Measurements from ENCODE around the gene RABGAP1L.
"Not testable (repeated sequence)": the region's sequence is repeated elsewhere in the genome, so short reads cannot be mapped to it uniquely, and the experiment has no call there.

The RABGAP1L gene

DNA sequence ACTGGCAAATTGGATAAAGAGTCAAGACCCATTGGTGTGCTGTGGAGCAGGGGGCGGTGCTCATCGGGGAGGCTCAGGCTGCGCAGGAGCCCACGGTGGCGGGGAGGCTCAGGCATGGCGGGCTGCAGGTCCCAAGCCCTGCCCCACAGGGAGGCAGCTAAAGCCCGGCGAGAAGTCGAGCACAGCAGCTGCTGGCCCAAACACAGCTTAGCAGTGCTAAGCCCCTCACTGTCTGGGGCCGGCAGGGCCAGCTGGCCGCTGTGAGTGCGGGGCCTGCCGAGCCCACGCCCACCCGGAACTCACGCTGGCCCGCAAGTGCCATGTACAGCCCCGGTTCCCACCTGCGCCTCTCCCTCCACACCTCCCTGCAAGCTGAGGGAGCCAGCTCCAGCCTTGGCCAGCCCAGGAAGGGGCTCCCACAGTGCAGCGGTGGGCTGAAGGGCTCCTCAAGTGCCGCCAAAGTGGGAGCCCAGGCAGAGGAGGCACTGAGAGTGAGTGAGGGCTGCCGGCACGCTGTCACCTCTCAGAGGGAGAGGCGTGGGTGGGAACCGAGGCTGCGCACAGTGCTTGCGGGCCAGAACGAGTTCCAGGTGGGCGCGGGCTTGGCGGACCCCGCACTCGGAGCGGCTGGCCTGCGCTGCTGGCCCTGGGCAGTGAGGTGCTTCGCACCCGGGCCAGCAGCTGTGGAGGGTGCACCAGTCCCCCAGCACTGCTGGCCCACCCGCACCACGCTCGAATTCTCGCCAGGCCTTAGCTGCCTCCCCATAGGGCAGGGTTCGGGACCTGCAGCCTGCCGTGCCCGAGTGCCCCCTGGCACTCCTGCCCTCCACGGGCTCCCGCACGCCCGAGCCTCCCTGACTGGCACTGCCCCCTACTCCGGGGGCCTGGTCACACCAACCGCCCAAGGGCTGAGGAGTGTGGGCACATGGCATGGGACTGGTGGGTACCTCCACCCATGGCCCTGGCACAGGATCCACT lies 551.8 kb downstream of the RABGAP1L start:
- DNase-seq (ENCODE audit: low spot score): no peak

DNA sequence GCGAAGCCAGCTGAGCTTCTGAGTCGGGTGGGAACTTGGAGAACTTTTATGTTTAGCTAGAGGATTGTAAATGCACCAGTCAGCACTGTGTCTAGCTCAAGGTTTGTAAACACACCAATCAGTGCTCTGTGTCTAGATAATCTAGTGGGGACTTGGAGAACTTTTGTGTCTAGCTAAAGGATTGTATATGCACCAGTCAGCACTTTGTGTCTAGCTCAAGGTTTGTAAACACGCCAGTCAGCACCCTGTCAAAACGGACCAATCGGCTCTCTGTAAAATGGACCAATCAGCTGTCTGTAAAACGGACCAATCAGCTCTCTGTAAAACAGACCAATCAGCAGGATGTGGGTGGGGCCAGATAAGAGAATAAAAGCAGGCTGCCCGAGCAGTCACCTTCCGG lies 552.5 kb downstream of the RABGAP1L start:
- not testable (repeated sequence) for DNase-seq (ENCODE audit: low spot score)

DNA sequence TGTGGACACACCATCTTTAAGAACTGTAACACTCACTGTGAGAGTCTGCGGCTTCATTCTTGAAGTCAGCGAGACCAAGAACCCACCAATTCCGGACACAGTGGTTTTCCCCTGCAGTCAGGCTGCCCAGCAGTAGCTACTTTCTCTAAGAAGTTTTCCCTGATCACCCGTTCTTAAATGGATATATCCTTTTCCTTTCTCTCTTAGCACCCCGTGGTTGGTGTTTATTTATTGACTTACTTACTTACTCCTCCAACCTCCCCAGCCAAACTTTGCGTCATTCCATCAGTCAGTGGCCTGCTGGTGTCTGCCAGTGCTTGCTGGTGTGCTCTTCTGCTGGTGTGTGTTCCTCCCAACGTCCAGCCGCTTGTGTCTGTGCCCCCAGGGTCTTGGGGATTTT lies 553.2 kb downstream of the RABGAP1L start:
- no peak for DNase-seq (ENCODE audit: low spot score)

DNA sequence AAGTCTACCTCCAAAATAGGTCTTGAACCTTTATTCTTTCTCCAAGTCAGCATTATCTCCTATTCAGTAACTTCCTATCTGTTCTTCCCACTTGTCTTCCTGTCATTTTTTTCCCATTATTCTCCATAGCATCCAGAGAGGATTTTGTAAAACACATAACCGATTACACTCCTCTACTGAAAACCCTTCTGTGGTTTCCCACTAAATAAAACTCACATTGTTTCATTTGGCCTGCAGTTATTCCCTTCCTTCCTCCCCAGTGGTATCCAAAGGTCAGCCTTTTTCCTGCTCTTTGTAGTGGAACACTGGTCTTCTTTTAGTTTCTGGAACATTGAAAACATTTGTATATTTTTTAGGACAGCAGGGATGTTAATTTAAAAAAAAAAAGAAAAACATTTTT lies 554.5 kb downstream of the RABGAP1L start:
- DNase-seq (ENCODE audit: low spot score): no peak

DNA sequence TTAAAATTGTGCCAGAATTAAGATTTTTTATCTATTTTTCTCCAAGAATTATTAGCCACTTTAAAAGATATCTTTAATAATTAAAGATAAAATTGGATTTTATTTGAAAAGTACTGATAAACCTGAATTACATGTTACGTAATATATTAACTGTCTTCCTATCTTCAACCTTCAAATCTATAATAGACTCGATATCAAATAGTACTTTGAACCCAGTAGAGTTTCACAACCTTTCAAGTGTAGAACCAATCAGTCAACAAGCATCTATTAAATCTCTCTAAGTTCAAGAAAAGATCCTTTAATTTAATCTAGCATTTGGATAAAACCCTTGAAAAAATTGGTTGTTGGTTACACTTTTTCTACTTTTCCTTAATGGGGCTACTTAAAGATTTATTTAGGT lies 559.9 kb downstream of the RABGAP1L start:
- no peak for DNase-seq (ENCODE audit: low spot score)

DNA sequence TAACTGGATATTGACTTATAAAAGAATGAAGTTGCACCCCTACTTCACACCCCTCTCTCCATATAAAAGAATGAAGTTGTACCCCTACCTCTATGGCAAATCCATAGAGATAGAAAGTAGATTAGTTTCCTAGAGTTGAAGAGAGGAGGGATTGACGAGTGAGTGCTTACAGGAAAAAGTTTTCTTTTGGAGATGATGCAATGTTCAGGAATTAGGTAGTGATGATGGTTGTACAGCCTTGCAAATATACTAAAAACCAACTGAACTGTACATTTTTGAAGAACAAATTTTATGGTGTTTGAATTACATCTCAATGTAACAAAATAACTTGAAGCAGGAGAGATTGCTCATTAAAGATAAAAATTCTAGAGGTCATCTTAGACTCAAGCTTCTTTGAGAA lies 561.3 kb downstream of the RABGAP1L start:
- no peak for DNase-seq (ENCODE audit: low spot score)

DNA sequence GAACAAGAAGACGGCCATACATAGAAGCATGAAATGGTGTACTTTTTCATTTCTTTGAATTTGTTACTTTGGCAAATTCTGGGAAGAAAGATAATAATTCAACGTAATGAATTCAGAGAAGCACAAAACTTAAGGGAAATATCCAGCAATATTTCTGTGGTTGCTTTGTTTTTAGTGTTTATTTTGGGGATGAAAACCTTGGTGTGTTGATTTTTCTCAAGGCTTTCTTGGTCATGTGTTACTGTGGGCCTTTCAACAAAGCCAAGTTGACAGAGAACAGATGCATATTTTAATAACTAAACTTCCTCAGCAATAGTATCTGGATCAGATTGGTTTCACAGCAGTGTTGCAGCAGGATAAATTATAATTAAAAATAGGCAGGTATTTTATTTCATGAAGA lies 561.9 kb downstream of the RABGAP1L start:
- DNase-seq (ENCODE audit: low spot score): no peak

DNA sequence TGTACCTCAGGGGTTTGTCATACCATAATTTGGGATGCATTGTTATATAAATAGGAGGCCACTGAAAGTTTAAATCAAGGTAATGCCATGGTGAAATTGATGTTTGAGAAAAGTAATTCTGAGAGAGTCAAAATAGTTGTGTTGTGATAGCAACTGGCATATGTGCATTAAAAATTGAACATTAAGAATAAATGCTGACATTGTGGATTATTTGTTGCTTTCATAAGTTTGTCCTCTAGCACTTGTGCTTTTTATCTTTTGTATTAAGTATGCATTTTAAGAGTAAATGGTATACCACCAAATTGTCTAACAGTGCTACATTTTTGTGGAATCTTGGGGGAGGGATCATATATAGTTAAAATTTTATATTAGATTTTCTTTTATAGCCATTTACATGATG lies 564.5 kb downstream of the RABGAP1L start:
- no peak for DNase-seq (ENCODE audit: low spot score)

DNA sequence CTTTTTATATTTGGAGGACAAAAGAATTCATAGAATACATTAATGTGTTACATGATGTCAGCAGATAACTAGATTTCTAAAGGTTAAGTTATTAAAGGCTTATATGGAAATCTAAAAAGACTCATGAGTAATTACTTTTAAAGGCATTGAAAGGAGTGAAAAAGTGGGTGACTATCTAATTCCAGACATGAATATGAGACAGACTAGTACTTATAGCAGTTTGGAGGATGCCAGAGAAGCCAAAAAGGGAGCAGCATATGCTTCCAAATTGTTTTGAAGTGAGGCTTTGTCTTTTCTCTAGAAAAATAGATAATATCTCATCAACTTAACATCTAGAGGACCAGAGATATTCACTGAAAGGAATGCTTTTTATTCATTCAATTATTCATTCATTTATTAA lies 564.9 kb downstream of the RABGAP1L start:
- DNase-seq (ENCODE audit: low spot score): no peak

DNA sequence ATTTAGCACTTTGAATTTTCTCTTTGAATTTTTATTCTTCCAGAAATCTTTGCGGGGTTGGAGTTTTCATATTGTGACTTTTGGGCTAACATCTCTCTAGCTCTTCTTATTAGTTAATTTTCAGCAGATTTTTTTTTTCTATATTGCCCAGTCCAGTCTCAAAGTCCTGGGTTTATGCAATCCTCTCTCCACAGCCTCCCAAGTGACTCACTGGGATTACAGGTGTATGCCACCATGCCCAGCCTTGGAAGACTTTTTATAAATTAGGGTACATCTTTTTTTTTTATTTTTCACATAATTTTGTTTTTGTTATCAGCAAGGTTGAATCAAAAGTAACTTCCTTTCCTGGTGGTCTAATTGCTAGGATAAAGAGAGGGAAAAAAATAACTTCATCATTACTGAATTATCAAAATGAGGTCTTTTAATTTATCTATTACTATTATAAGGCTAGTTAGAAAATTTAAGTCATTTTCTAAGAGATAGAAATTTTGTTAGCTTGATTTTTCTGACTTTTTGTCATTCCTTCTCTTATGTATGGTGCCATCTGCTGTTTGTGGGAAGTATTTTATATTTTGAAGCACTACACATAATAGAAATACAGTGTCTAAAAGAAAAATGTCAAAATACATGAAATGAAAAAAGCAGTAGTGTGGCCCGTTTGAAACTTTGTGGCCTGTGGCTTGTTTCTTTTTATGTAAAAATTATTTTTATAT lies 567.0 kb downstream of the RABGAP1L start:
- DNase-seq (ENCODE audit: low spot score): peak; percentile 34

DNA sequence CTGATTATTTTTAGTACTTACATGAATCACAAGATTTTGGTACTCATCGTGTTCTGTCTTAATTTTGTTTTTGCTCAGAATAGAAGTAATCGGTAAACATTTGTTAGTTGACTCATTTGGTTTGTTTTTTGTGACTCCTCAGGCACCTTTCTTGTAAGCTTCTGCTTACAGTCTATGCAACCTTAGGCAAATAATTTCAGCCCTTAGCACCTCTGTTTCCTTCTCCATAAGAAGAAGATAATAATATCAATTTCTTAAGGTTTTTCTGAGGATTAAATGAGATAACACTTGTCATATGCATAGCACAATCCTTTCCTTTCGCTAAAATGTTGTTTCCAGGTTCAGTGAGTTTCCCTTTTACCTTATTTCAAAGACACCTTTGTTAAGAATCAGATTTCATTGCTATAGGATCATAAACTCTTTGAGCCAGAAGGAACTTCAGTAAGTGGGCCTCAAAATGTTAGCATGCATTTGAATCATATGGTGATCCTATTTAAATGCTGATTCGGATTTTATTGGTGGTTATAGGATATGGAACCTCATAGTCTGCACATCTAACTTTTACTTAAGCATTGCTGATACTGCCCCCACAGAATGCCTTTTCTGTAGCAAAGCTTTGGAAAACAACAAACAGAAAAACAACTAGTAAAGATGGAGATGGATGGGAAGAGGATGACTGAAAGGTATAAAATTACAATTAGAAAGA lies 567.7 kb downstream of the RABGAP1L start:
- no peak for DNase-seq (ENCODE audit: low spot score)

DNA sequence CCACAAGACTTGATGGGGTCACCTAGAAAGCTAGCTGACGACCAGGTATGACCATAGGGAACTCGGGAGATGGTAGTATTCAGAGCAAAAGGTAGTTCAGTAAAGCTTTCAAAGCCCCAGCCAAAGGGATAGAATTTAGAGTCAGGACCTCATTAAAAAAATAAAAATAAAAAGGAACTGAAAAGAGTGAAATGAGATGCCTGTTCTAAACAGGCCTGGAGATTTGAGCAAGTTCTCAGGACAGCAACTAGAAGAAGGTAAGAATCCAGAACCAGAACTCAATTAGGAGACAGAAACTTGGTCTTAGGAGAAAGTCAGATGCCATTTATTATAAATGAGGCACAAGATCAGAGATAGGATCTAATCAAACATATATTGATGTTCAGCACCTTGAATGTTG lies 575.0 kb downstream of the RABGAP1L start:
- DNase-seq (ENCODE audit: low spot score): no peak

DNA sequence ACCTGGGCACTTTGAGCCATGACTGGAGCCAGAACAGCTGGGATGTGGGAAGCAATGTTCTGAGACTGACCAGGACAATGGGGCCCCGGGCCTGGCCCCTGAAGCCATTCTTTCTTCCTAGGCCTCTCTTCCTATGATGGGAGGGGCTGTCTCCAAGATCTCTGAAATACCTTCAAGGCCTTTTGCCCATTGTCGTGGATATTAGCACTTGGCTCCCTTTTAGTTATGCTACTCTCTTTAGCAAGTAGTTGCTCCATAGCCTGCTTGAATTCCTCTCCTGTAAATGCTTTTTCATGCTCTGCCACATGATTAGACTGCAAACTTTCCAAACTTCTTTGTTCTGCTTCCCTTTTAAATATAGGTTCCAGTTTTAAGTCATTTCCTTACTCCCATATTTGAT lies 577.5 kb downstream of the RABGAP1L start:
- no peak for DNase-seq (ENCODE audit: low spot score)

DNA sequence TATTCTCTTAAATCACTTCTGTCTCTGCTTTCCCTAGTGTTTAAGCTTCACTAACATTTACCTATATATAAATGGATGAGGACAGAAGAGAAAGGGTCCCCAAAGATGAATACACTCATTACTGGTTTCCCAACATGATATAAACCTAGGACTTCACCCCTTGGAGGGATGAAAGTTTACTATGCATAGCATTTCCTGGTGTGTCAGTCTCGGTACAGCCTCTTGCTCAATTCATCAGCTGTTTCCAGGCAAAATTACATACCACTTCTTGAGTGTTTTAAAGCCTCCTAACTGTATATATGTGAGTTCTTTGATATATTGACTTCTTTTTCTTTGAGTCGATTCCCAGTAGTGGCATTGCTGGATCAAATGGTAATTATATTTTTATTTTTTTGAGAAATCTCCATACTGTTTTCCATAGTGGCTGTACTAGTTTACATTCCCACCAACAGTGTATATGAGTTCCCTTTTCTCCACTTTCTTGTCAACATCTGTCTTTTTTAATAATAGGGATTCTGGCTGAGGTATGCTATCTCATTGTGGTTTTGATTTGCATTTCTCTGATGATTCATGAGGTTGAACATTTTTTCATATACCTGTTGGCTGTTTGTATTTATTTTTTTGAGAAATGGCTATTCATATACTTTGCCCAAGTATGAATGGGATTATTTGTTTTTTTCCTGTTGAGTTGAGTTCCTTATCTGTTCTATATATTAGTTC lies 581.1 kb downstream of the RABGAP1L start:
- DNase-seq (ENCODE audit: low spot score): no peak

DNA sequence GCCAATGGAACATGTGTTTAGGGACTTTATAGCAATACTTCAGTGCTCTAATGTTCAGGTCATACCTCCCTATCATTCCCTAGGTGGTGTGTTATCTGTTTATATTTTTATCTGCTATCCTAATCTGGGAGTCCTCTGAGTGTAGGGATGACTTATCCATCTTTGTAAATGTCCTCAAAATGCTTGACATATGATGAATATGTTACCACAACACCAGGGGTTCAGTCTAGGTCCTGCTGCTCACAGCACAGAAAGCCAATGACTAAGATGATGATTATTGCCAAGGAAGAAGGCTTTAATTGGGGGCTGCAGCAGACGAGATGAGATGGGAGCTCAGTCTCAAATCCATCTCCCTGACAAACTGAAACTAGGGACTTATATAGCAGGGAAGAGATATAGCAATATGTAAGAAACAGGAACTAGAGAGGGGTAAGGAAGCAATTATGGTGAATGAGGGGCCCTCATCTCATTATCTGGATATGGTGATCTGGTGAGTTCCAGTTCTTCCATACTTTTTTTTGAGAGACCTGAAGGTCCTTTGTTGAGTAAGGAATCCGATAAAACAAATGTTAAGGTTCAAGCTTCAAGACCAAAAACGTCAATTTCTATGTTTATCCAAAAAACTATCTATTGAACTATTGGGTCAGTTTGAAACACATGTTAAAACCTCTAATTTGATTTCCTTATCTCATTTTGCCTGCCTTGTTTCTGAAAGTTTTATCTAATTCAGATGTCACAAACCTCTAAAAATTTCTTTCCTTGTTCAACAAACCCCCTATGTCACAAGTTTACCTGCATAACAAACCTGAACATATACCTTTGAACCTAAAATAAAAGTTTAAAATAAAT lies 583.7 kb downstream of the RABGAP1L start:
- no peak for DNase-seq (ENCODE audit: low spot score)

DNA sequence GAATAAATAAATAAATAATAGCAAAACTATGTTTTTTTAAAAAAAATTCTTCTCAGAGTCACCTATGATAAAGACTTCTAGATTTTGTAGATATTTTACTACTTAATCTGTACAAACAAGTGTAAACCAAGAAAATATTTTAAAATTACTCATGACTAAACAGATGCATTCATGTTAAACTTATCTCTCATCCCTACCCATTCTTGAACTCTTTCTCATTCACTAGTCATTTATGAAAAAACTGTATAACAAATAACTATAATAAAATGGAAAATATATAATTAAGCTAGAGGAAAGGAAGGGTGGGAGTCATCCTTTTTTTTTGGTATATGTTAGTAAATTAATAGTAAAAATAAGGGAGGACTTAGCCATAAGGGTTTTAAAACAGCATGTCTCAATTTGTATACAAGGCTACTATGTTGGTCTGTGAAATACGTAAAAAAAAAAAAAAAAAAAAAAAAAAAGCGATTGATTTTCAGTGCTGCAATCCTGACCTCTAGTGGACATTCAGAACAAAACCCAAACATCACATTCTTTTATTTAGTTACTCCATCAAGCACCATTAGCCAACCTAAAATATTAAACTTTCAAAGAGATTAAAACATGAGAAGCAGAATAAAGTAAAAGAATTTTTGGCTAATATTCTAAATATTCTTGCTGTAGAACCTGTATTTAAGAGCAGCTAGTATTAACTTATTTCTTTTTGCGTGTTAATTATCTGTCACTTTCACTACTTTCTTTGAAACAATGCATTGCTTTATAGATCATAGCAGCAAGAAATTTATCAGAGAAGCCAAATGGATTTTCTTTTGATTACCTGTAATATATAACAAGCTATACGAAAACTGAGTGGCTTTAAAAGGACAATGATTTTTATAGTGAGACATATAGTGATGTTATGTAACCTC lies 584.6 kb downstream of the RABGAP1L start:
- peak; percentile 56 for DNase-seq (ENCODE audit: low spot score)

DNA sequence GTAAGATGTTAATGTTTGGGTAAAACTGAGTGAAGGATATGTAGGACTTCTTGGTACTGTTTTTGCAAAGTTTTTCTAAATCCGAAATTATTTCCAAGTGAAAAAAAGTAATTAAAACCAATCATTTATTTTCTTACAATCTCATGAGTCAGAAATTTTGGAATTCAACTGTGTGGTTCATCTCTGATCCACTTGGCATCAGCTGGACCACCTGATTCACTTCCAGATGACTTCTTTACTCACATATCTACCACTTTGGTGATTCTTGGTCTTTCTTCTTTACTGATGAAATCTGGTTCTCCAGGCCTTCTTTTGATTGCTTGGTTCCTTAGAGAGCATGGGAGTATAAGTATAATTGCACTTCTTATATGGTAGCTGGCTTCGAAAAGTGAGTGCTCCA lies 585.6 kb downstream of the RABGAP1L start:
- no peak for DNase-seq (ENCODE audit: low spot score)

DNA sequence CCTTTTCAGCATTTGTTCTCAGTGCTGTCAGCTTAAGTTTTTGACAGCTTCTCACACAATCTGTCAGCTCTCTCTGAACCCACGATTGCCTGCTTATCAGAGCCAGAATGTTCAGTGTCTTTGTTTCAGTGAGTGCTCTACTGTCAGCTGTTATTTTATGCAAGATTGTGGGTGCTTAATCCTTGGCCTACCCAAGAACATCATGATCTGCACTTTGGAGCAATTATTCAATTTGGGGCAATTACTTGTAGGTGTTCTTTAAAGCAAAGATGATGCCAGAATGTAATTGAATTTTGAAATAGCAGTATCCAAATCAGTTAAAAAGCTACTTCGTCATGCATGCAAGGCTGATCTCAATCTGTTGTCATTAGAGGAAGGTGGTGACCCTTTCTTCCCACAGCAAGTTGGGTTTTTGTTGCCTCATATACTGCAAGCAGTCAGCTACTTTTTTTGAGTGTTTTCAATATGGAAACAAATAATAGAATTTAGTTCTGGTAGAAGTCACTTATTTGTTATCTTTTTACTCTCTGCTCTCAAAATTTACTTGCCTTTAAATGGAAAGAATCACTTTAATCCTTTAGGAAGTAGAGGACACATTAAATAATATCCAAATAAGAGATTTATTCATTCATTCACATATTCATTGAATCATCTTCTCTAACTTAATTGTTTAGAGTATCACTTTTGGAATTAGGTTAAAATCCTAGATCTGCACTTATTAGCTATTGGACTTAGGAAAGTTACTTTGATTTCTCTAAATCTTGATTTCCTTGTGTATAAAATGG lies 586.9 kb downstream of the RABGAP1L start:
- peak; percentile 35 for DNase-seq (ENCODE audit: low spot score)

DNA sequence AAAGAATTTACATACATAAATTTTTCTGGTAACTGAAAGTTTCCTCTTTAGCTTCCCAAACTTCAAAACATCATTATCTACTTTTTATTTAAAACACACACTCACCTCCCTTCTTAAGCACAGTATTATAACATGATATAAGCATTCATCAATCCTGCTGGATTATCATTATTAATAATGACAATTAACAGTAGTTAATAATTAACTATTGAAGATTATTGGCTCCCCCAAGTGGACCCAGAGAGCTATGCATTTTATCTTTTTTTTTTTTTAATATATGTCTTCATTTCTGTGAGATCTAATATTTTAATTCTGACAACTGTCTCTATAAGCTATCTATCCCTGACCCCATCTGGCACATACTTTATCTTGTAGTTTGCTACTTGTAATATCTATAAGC lies 588.3 kb downstream of the RABGAP1L start:
- no peak for DNase-seq (ENCODE audit: low spot score)

Measured in Ammon's horn (tissue), 1 donor.